ENCODE results near the gene ZG16. TPM values are rescaled to one million over a fixed set of nuclear protein-coding genes. Genes with fewer than 3 reads are reported as not detected.
A peak's percentile ranks its signal among the peaks of the same experiment; 100 is the strongest.
"Not testable (repeated sequence)": the region's sequence is repeated elsewhere in the genome, so short reads cannot be mapped to it uniquely, and the experiment has no call there.

The ZG16 gene
- total RNA-seq, 1 donor from 2014 or later, result not detected

- no peak for TF ChIP-seq CTCF (IDR thresholded peaks at IDR 0.05)
- Mint-ChIP-seq H3K27me3 (no peaks in the 10 kb centered on the region), H3K27ac (peak overlapping the region; percentile 96), H3K4me3 (peak overlapping the region; percentile 94), H3K9me3 (no peaks in the 10 kb centered on the region), H3K4me1 (peaks cover 71% of the 10 kb centered on the region), H3K36me3 (ENCODE audit: low read depth) (peaks cover 47% of the 10 kb centered on the region)
- intact Hi-C loops (cut with micrococcal nuclease), result loop anchor here (2.0 to 5.0 kb wide), 2 partner anchors 44 to 217 kb away; partner anchors contain the start of gene TMEM219
- DNase-seq, result peak; percentile 47
- ChIA-PET CTCF (interaction anchor here (1.1 kb wide), 1 partner anchor 43 kb away, joined by 4 read pairs; no protein-coding TSS in a partner anchor), POLR2A (interaction anchor here (0.5 to 1.2 kb wide), 10 partner anchors 9 to 181 kb away, joined by 3 to 5 read pairs (median 4); partner anchors contain the start of genes KCTD13, KIF22 and ZG16)
- ATAC-seq (ENCODE audit: low read depth), result peak; percentile 70
Measured at GRCh38 chr16:29745121-29745852, 32.8 kb upstream of the ZG16 start.

GRCh38 chr16:29745853-29746345 is 32.2 kb upstream of the ZG16 start, which contains the start of gene C16orf54:
Gene C16orf54, minus strand, starts transcription at chr16:29745990. Its CDS starts 1,039 bp downstream, at chr16:29744951.
- intact Hi-C loops (cut with micrococcal nuclease), result loop anchor here (1.0 to 5.0 kb wide), 3 partner anchors 44 to 216 kb away; partner anchors contain the start of genes KIF22 and TMEM219
- Mint-ChIP-seq H3K36me3 (ENCODE audit: low read depth) (peaks cover 42% of the 10 kb centered on the region), H3K4me3 (peak within 1 kb of the TSS; percentile 94), H3K4me1 (peaks cover 65% of the 10 kb centered on the region), H3K27ac (peak within 1 kb of the TSS; percentile 96), H3K27me3 (no peaks in the 10 kb centered on the region), H3K9me3 (no peaks in the 10 kb centered on the region)
- DNase-seq, result peak; percentile 80
- no peak for TF ChIP-seq CTCF (IDR thresholded peaks at IDR 0.05)
- ATAC-seq (ENCODE audit: low read depth), result peak; percentile 86
- ChIA-PET CTCF (interaction anchor here (1.1 kb wide), 1 partner anchor 44 kb away, joined by 4 read pairs; no protein-coding TSS in a partner anchor), POLR2A (interaction anchor here (0.5 to 1.4 kb wide), 15 partner anchors 9 to 1159 kb away, joined by 3 to 12 read pairs (median 3); partner anchors contain the start of genes KIF22 and ZG16)

GRCh38 chr16:29746518-29746917 is 31.5 kb upstream of the ZG16 start:
- H3K4me3 Mint-ChIP-seq, result peak overlapping the region; percentile 94
- peaks cover 61% of the 10 kb centered on the region for H3K4me1 Mint-ChIP-seq
- H3K9me3 Mint-ChIP-seq; ATAC-seq (ENCODE audit: low read depth); H3K27me3 Mint-ChIP-seq; DNase-seq; CTCF ChIA-PET: not testable (repeated sequence)
- H3K36me3 Mint-ChIP-seq (ENCODE audit: low read depth), result peaks cover 37% of the 10 kb centered on the region
- peak overlapping the region; percentile 96 for H3K27ac Mint-ChIP-seq
- intact Hi-C loops (cut with micrococcal nuclease), result loop anchor here (1.0 to 5.0 kb wide), 2 partner anchors 44 to 216 kb away; partner anchors contain the start of genes KIF22 and TMEM219
- POLR2A ChIA-PET, result interaction anchor here (0.6 to 1.4 kb wide), 12 partner anchors 8 to 1158 kb away, joined by 3 to 12 read pairs (median 4); partner anchors contain the start of genes KIF22 and ZG16

GRCh38 chr16:29747947-29748759 is 29.9 kb upstream of the ZG16 start:
- ChIA-PET CTCF (no interaction called here), POLR2A (no interaction called here)
- H3K9me3 Mint-ChIP-seq, result no peaks in the 10 kb centered on the region
- H3K27ac Mint-ChIP-seq, result no peak overlapping the region
- H3K4me1 Mint-ChIP-seq, result peaks cover 48% of the 10 kb centered on the region
- H3K4me3 Mint-ChIP-seq, result no peak overlapping the region
- H3K36me3 Mint-ChIP-seq (ENCODE audit: low read depth), result peaks cover 23% of the 10 kb centered on the region
- H3K27me3 Mint-ChIP-seq, result no peaks in the 10 kb centered on the region
- TF ChIP-seq CTCF (IDR thresholded peaks at IDR 0.05), result no peak
- no peak for ATAC-seq (ENCODE audit: low read depth)
- intact Hi-C loops (cut with micrococcal nuclease), result loop anchor here (5.0 kb wide), 1 partner anchor 214 kb away; the partner anchor contains the start of gene TMEM219
- DNase-seq, result no peak

- intact Hi-C loops (cut with micrococcal nuclease), result loop anchor here (5.0 kb wide), 1 partner anchor 214 kb away; the partner anchor contains the start of gene TMEM219
- H3K27ac Mint-ChIP-seq; POLR2A ChIA-PET; DNase-seq; H3K9me3 Mint-ChIP-seq; H3K27me3 Mint-ChIP-seq; H3K4me3 Mint-ChIP-seq; ATAC-seq (ENCODE audit: low read depth); CTCF ChIA-PET: not testable (repeated sequence)
- Mint-ChIP-seq H3K36me3 (ENCODE audit: low read depth) (peaks cover 18% of the 10 kb centered on the region), H3K4me1 (peaks cover 44% of the 10 kb centered on the region)
Measured at GRCh38 chr16:29748760-29749149, 29.3 kb upstream of the ZG16 start.
